HepG2 (cell line): ENCODE data around the gene OARD1. TPM values are rescaled to one million over a fixed set of nuclear protein-coding genes. Genes with fewer than 3 reads are reported as not detected.
A peak's percentile ranks its signal among the peaks of the same experiment; 100 is the strongest.

Source experiments
- GTF3A ChIP-seq: sonication (generic); formaldehyde crosslinking; conservative IDR thresholded peaks from 2 replicates; pipeline ENCODE4 v1.4.0; 2020; ENCODE audit warnings: mild to moderate bottlenecking, missing genetic modification reagents
- KAT8 ChIP-seq: IDR thresholded peaks from 2 replicates; pipeline ENCODE4 v1.6.1; 2016; ENCODE audit warnings: missing genetic modification reagents, missing compliant biosample characterization
- MAFK ChIP-seq, 2 experiments: IDR thresholded peaks in 1 of 2; conservative IDR thresholded peaks in 1 of 2; 2 replicates each; pipeline ENCODE4 v1.6.1; 2011; ENCODE audit warnings: improper control_type of control experiment in 2 of 2, low read length in 2 of 2
- RBAK ChIP-seq: sonication (generic); formaldehyde crosslinking; IDR thresholded peaks from 2 replicates; pipeline ENCODE4 v1.5.1; 2020; ENCODE audit warnings: mild to moderate bottlenecking, missing genetic modification reagents
- REL ChIP-seq: sonication (generic); formaldehyde crosslinking; conservative IDR thresholded peaks from 2 replicates; pipeline ENCODE4 v1.8.0; 2022; ENCODE audit warnings: mild to moderate bottlenecking, missing genetic modification reagents, moderate library complexity
- ZBTB21 ChIP-seq: sonication (generic); formaldehyde crosslinking; IDR thresholded peaks from 2 replicates; pipeline ENCODE4 v1.4.0; 2020; ENCODE audit warnings: missing genetic modification reagents
- ZNF296 ChIP-seq: sonication (generic); formaldehyde crosslinking; conservative IDR thresholded peaks from 2 replicates; pipeline ENCODE4 v1.5.0; 2020; ENCODE audit warnings: mild to moderate bottlenecking, missing genetic modification reagents
- ZNF317 ChIP-seq: sonication (generic); formaldehyde crosslinking; IDR thresholded peaks from 2 replicates; pipeline ENCODE4 v1.5.0; 2020; ENCODE audit warnings: mild to moderate bottlenecking, missing genetic modification reagents
- polyA plus RNA-seq, 8 experiments: library from polyadenylated mRNA; depleted of rRNA in 3 of 8; stranded (reverse) in 7 of 8; unstranded in 1 of 8; fragments of >200 nt; fragmentation: Illumina TruSeq in 4 of 8; extraction: Trizol in 4 of 8; gene quantifications; 2 replicates each; pipeline versions ENCODE4 v1.2.1 to v1.2.3, GENCODE V29; 2011 to 2016; ENCODE audit warnings: low read depth in 4 of 8, missing spikeins in 1 of 8, mixed read lengths in 1 of 8; ENCODE audit not compliant: insufficient read depth in 1 of 8
- total RNA-seq, 5 experiments: library from RNA; depleted of rRNA; stranded (reverse); fragments of >200 nt; fragmentation: Illumina TruSeq; extraction: Trizol; gene quantifications; 2 replicates each; pipeline ENCODE4 v1.2.3, GENCODE V29; 2016; ENCODE audit warnings: low read depth in 1 of 5
- TF ChIP-seq, protein P1 (sequence below), 2 experiments: fragments of 450-650 bp in 1 of 2; sonication (generic) in 1 of 2; formaldehyde crosslinking in 1 of 2; IDR thresholded peaks; 2 replicates each; pipeline versions ENCODE4 v1.6.1 to v1.8.0; 2016 to 2022; ENCODE audit warnings: antibody characterized with exemption in 1 of 2, mild to moderate bottlenecking in 1 of 2, missing genetic modification reagents in 1 of 2
- TF ChIP-seq, protein P2 (sequence below): sonication (generic); formaldehyde crosslinking; IDR thresholded peaks from 2 replicates; pipeline ENCODE4 v1.4.0; 2020; ENCODE audit warnings: missing genetic modification reagents
- TF ChIP-seq, protein P3 (sequence below): fragments of 450-650 bp; IDR thresholded peaks from 2 replicates; pipeline ENCODE4 v1.6.1; 2016

OARD1 gene
- total and polyA plus RNA-seq, 2 of the 13 experiments (the other 11 are each of a cell fraction or from before 2014, with no cell fraction given) = 18.4 to 49.0 TPM

DNA sequence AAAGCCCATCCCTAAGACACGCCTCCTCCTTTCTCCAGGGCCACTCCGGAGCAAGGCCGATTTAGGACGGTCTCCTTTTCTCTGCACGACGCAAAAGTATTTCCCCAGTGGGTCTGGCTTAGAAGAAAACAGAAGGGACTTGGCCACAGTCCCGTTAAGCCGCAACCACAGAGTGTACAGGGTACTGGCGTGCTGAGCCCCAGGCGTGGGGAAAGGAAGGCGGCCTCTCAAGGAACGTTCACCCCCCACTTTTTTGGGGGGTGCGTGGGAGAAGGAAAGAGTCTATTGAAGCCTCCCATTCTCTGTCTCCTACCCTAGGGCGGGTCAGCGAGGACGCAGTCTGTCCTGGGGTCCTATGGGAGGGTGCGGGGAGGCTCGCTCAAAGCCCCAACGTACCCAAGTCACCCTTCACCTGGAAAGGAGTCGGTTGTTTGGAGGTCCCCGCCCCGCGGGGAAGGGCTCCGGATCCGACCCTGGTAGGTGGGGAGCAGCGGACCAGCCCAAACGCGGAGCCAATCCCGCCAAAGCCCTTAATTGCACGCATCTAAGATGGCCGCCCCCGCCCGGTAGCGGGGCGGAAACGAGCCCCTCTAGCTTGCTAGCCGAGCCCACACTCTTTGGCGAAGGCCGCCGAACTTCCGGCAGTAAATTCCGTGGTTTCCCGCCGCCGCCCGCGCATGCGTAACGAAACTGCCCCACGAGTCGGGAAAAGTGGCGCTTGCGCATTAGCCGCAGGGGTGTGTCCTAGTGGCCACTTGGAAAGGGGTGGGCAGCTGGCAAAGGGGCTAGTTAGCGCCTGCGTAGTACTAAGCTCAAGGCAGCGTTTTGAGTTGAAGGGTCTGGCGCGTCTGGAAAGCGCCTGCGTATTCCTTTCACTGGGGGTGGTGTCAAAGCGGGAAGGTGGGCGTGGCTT is at the start of gene OARD1 (continued):
- TF ChIP-seq, protein P1, sequence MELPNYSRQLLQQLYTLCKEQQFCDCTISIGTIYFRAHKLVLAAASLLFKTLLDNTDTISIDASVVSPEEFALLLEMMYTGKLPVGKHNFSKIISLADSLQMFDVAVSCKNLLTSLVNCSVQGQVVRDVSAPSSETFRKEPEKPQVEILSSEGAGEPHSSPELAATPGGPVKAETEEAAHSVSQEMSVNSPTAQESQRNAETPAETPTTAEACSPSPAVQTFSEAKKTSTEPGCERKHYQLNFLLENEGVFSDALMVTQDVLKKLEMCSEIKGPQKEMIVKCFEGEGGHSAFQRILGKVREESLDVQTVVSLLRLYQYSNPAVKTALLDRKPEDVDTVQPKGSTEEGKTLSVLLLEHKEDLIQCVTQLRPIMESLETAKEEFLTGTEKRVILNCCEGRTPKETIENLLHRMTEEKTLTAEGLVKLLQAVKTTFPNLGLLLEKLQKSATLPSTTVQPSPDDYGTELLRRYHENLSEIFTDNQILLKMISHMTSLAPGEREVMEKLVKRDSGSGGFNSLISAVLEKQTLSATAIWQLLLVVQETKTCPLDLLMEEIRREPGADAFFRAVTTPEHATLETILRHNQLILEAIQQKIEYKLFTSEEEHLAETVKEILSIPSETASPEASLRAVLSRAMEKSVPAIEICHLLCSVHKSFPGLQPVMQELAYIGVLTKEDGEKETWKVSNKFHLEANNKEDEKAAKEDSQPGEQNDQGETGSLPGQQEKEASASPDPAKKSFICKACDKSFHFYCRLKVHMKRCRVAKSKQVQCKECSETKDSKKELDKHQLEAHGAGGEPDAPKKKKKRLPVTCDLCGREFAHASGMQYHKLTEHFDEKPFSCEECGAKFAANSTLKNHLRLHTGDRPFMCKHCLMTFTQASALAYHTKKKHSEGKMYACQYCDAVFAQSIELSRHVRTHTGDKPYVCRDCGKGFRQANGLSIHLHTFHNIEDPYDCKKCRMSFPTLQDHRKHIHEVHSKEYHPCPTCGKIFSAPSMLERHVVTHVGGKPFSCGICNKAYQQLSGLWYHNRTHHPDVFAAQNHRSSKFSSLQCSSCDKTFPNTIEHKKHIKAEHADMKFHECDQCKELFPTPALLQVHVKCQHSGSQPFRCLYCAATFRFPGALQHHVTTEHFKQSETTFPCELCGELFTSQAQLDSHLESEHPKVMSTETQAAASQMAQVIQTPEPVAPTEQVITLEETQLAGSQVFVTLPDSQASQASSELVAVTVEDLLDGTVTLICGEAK (IDR thresholded peaks at IDR 0.05) = peak; percentile 40
- TF ChIP-seq, protein P1 (CRISPR knock-in tag; IDR thresholded peaks at IDR 0.05) = 0 out of 2 replicates have a peak, but pooled peaks have one; percentile 27
- peak; percentile 93 for TF ChIP-seq KAT8 (CRISPR knock-in tag)
- no peak for TF ChIP-seq ZNF296 (CRISPR knock-in tag)
- TF ChIP-seq RBAK (CRISPR knock-in tag) = 0 out of 2 replicates have a peak, but pooled peaks have one; percentile 40
- no peak for TF ChIP-seq ZNF317 (CRISPR knock-in tag)
- TF ChIP-seq, protein P2, sequence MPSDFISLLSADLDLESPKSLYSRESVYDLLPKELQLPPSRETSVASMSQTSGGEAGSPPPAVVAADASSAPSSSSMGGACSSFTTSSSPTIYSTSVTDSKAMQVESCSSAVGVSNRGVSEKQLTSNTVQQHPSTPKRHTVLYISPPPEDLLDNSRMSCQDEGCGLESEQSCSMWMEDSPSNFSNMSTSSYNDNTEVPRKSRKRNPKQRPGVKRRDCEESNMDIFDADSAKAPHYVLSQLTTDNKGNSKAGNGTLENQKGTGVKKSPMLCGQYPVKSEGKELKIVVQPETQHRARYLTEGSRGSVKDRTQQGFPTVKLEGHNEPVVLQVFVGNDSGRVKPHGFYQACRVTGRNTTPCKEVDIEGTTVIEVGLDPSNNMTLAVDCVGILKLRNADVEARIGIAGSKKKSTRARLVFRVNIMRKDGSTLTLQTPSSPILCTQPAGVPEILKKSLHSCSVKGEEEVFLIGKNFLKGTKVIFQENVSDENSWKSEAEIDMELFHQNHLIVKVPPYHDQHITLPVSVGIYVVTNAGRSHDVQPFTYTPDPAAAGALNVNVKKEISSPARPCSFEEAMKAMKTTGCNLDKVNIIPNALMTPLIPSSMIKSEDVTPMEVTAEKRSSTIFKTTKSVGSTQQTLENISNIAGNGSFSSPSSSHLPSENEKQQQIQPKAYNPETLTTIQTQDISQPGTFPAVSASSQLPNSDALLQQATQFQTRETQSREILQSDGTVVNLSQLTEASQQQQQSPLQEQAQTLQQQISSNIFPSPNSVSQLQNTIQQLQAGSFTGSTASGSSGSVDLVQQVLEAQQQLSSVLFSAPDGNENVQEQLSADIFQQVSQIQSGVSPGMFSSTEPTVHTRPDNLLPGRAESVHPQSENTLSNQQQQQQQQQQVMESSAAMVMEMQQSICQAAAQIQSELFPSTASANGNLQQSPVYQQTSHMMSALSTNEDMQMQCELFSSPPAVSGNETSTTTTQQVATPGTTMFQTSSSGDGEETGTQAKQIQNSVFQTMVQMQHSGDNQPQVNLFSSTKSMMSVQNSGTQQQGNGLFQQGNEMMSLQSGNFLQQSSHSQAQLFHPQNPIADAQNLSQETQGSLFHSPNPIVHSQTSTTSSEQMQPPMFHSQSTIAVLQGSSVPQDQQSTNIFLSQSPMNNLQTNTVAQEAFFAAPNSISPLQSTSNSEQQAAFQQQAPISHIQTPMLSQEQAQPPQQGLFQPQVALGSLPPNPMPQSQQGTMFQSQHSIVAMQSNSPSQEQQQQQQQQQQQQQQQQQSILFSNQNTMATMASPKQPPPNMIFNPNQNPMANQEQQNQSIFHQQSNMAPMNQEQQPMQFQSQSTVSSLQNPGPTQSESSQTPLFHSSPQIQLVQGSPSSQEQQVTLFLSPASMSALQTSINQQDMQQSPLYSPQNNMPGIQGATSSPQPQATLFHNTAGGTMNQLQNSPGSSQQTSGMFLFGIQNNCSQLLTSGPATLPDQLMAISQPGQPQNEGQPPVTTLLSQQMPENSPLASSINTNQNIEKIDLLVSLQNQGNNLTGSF (CRISPR knock-in tag) = peak; percentile 47; the same call in 1 of the 2 replicates
- TF ChIP-seq ZBTB21 = peak; percentile 44; the same call in 1 of the 2 replicates
- no peak for TF ChIP-seq REL (CRISPR knock-in tag)
- no peak; the same call in 1 of the 2 replicates for TF ChIP-seq GTF3A (CRISPR knock-in tag)
- TF ChIP-seq, protein P3, sequence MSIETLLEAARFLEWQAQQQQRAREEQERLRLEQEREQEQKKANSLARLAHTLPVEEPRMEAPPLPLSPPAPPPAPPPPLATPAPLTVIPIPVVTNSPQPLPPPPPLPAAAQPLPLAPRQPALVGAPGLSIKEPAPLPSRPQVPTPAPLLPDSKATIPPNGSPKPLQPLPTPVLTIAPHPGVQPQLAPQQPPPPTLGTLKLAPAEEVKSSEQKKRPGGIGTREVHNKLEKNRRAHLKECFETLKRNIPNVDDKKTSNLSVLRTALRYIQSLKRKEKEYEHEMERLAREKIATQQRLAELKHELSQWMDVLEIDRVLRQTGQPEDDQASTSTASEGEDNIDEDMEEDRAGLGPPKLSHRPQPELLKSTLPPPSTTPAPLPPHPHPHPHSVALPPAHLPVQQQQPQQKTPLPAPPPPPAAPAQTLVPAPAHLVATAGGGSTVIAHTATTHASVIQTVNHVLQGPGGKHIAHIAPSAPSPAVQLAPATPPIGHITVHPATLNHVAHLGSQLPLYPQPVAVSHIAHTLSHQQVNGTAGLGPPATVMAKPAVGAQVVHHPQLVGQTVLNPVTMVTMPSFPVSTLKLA = peak; percentile 51; the same call in 1 of the 2 replicates
- peak in 1 of 2 experiments; percentile 5; a peak in 1 of 4 replicates for TF ChIP-seq MAFK (conservative IDR thresholded peaks at IDR 0.05 in 1 of 2, IDR thresholded peaks at IDR 0.05 in 1 of 2; ENCODE audit: low read length in 2 of 2)
